ENCODE data around the gene AP2A2.

AP2A2 gene

DNA sequence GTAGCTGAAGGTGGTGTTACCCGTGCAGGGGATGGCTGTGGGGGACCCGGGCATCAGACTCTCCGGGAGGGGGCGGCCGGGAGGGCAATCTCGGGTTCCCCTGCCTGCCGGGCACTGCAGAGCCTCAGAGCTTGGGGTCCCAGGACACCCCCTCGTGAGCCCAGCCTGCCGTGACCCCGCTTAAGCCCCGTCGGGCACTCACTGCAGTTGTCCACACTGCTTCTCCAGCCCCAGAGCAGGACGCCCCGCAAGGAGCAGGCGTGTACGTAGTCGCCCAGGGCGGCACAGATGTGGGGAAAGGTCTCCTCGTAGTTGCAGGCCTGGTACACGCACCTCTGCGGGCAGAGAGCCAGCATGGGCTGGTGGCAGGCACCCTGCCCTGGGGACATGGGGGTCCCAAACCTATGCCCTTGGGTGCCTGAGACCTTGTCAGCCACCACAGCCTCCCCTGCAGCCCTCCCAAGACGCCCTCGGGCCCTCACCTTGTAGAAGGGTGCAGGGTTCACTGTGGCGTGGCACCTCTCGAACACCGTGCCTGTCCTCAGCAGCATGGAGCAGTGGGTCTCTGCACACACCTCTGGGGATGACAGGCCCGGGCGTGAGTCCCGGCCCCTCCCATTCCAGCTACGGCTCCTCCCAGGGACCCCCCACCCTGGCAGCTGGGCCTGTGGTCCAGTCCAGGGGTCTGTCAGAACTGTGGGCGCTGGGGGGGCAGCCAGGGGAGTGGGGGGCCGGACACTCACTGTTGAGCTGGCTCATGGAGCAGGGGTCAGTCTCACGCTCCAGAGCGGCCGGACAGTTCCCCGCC is 102.0 kb downstream of the AP2A2 start:
- H3K27ac ChIP-seq, result no peak overlapping the region
- H3K36me3 ChIP-seq, result no peaks in the 10 kb centered on the region
- H3K4me1 ChIP-seq (ENCODE audit: control insufficient read depth in 1 of 2, insufficient read depth in 1 of 2, low read depth in 1 of 2, low read length in 1 of 2), result no peaks in the 10 kb centered on the region
- no peaks in the 10 kb centered on the region for H3K27me3 ChIP-seq
- no peaks in the 10 kb centered on the region for H3K9me3 ChIP-seq
- no peak overlapping the region for H3K4me3 ChIP-seq (ENCODE audit: low read depth in 1 of 2, low read length in 1 of 2)
- TF ChIP-seq, protein P1, sequence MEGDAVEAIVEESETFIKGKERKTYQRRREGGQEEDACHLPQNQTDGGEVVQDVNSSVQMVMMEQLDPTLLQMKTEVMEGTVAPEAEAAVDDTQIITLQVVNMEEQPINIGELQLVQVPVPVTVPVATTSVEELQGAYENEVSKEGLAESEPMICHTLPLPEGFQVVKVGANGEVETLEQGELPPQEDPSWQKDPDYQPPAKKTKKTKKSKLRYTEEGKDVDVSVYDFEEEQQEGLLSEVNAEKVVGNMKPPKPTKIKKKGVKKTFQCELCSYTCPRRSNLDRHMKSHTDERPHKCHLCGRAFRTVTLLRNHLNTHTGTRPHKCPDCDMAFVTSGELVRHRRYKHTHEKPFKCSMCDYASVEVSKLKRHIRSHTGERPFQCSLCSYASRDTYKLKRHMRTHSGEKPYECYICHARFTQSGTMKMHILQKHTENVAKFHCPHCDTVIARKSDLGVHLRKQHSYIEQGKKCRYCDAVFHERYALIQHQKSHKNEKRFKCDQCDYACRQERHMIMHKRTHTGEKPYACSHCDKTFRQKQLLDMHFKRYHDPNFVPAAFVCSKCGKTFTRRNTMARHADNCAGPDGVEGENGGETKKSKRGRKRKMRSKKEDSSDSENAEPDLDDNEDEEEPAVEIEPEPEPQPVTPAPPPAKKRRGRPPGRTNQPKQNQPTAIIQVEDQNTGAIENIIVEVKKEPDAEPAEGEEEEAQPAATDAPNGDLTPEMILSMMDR (IDR thresholded peaks at IDR 0.05), result no peak

DNA sequence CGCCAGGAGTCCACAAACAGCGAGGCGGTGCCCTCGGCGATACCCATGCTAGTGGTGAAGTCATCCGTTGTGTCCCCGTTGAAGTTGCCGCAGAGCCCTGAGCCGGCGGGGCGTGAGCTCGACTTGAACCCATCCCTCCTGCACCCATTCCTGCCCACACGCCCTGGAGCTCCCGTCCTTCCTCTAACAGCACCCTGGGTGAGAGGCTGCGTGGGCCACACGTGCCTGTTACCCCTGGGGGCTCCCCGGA is 102.5 kb downstream of the AP2A2 start:
- H3K9me3 ChIP-seq, result no peaks in the 10 kb centered on the region
- H3K4me3 ChIP-seq (ENCODE audit: low read depth in 1 of 2, low read length in 1 of 2), result no peak overlapping the region
- TF ChIP-seq, protein P1 (IDR thresholded peaks at IDR 0.05), result no peak
- no peaks in the 10 kb centered on the region for H3K4me1 ChIP-seq (ENCODE audit: control insufficient read depth in 1 of 2, insufficient read depth in 1 of 2, low read depth in 1 of 2, low read length in 1 of 2)
- no peaks in the 10 kb centered on the region for H3K36me3 ChIP-seq
- H3K27ac ChIP-seq, result no peak overlapping the region
- H3K27me3 ChIP-seq, result no peaks in the 10 kb centered on the region

DNA sequence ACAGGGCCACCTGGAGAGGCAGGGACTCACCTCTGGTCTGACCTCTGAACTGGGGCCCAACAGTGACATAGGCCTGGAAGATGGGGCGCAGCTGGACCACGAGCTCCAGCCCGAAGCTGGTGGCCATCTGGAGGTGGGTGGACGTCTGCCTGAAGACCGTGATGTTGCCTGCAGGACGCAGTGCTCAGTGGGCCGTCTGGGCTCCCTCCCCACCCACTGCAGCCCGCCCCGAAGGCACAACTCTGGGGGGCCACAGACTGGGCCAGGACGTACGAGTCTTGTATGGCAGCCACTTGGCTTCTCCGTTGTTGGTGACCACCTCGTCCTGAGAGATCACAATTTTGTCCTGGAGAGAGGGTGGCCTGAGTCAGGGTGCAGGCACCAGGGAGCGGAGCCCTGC is 102.9 kb downstream of the AP2A2 start:
- Histone ChIP-seq H3K9me3 (no peaks in the 10 kb centered on the region), H3K36me3 (no peaks in the 10 kb centered on the region), H3K4me1 (ENCODE audit: control insufficient read depth in 1 of 2, insufficient read depth in 1 of 2, low read depth in 1 of 2, low read length in 1 of 2) (no peaks in the 10 kb centered on the region), H3K27me3 (no peaks in the 10 kb centered on the region), H3K4me3 (ENCODE audit: low read depth in 1 of 2, low read length in 1 of 2) (no peak overlapping the region), H3K27ac (no peak overlapping the region)
- TF ChIP-seq, protein P1 (IDR thresholded peaks at IDR 0.05), result no peak

DNA sequence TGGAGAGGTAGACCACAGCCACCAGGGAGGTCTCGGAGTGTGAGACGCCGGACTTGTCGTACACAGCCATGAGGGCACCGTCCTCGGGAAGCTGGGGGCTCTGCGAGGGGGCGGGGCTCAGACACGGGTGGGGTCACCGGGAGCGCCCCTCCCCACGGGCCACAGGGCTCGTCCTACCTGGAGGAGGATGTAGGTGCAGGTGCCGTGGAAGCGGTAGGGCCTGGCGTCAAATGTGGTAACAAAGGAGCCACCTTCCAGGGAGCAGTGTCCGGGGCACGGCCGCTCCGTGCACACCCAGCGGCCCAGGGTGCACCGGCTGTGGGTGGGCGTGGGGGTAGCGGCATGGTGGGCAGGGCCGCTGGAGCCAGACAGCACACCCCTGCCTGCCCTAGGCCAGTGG is 103.4 kb downstream of the AP2A2 start:
- no peaks in the 10 kb centered on the region for H3K9me3 ChIP-seq
- TF ChIP-seq, protein P1 (IDR thresholded peaks at IDR 0.05), result no peak
- H3K27ac ChIP-seq, result no peak overlapping the region
- no peak overlapping the region for H3K4me3 ChIP-seq (ENCODE audit: low read depth in 1 of 2, low read length in 1 of 2)
- no peaks in the 10 kb centered on the region for H3K4me1 ChIP-seq (ENCODE audit: control insufficient read depth in 1 of 2, insufficient read depth in 1 of 2, low read depth in 1 of 2, low read length in 1 of 2)
- no peaks in the 10 kb centered on the region for H3K27me3 ChIP-seq
- no peaks in the 10 kb centered on the region for H3K36me3 ChIP-seq

DNA sequence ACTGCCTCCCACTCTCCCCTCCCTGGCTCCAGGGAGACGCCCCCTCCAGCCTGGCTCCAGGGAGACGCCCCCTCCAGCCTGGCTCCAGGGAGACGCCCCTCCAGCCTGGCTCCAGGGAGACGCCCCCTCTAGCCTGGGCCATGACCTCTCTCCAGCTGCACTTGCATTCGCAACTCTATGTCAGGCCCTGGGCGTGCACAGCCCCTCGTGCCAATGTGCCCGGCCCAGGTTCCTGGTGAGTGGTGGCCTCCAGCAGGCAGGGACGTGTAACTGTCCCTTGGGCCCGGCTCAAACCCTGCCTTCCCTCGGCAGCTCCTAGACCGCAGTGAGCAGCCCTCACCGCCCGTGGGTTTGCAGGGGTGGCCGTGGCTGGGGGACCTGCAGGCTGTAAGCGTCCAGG is 104.0 kb downstream of the AP2A2 start:
- H3K27ac ChIP-seq, result no peak overlapping the region
- H3K9me3 ChIP-seq, result no peaks in the 10 kb centered on the region
- no peak overlapping the region for H3K4me3 ChIP-seq (ENCODE audit: low read depth in 1 of 2, low read length in 1 of 2)
- TF ChIP-seq, protein P1 (IDR thresholded peaks at IDR 0.05), result no peak
- H3K36me3 ChIP-seq, result no peaks in the 10 kb centered on the region
- no peaks in the 10 kb centered on the region for H3K4me1 ChIP-seq (ENCODE audit: control insufficient read depth in 1 of 2, insufficient read depth in 1 of 2, low read depth in 1 of 2, low read length in 1 of 2)
- no peaks in the 10 kb centered on the region for H3K27me3 ChIP-seq

Measured in neutrophil (primary cell).